GM12878 (cell line): ENCODE measurements around the gene SDK2.

Experiments
- NBN ChIP-seq: fragments of 450-650 bp; IDR thresholded peaks from 2 replicates; pipeline ENCODE4 v1.6.1; 2016
- PML ChIP-seq: IDR thresholded peaks from 2 replicates; pipeline ENCODE4 v1.6.1; 2012; ENCODE audit warnings: low read length, inconsistent platforms
- RCOR1 ChIP-seq: conservative IDR thresholded peaks from 2 replicates; pipeline ENCODE4 v1.6.1; 2012; ENCODE audit warnings: low read depth, low read length, improper control_type of control experiment
- SMC3 ChIP-seq: IDR thresholded peaks from 2 replicates; pipeline ENCODE4 v1.6.1; 2011; ENCODE audit warnings: low read length, improper control_type of control experiment, borderline replicate concordance
- YY1 ChIP-seq: IDR thresholded peaks from 2 replicates; pipeline ENCODE4 v1.6.1; 2011; ENCODE audit warnings: low read depth, mild to moderate bottlenecking, low read length

GRCh38 chr17:73566905-73567782 lies 77.1 kb downstream of the SDK2 start:
- TF ChIP-seq SMC3 (no peak), NBN (no peak), YY1 (no peak), RCOR1 (no peak), PML (no peak)
